Glomerular endothelial cell (primary cell): ENCODE results near the gene CECR2. TPM values are rescaled to one million over a fixed set of nuclear protein-coding genes. Genes with fewer than 3 reads are reported as not detected.
"Not testable (repeated sequence)": the region's sequence is repeated elsewhere in the genome, so short reads cannot be mapped to it uniquely, and the experiment has no call there.

ENCODE experiments used
- DNase-seq: peaks from one replicate; pipeline ENCODE4 v3.0.0-alpha.2; 2011; ENCODE audit warnings: low read depth, low spot score; ENCODE audit errors: extremely low read depth
- total RNA-seq: library from RNA; depleted of rRNA; stranded (reverse); fragments of >200 nt; gene quantifications from 2 replicates; pipeline ENCODE4 v1.2.3, GENCODE V29; 2015

CECR2 gene
- total RNA-seq, 1 donor from 2014 or later, result 1.5 TPM

GRCh38 chr22:17493419-17493981 lies 124.2 kb downstream of the CECR2 start:
- no peak for DNase-seq

- no peak for DNase-seq
These were observed 127.6 kb downstream of the CECR2 start for GRCh38 chr22:17496841-17497240.

DNA sequence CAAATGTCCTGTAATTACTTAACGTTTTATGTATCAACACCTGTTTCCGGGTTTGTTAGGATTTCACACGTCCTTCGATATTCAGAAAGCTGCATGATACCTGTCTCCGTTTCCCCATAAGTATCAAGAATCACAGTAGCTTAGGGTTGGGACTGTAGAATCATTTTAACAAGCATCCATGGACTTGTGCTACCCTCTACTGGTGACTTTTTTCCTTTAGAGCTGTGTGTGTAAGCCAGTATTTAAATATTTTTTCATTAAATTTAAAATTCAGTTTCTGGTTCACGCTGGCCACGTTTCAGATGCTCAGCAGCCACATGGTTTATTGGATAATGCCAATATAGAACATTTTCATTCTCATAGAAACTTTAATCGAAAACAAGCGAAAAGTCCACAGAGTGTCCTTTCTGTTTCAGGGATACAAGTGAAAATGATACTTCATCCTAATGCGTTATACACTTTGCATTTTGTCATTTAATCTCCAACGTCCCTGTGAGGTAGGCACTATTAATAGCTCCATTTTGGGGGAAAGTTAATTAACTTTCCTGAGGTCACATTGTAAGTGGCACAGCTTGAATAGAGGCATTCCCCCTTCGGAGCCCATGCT lies 132.5 kb downstream of the CECR2 start:
- peak; percentile 68 for DNase-seq

DNA sequence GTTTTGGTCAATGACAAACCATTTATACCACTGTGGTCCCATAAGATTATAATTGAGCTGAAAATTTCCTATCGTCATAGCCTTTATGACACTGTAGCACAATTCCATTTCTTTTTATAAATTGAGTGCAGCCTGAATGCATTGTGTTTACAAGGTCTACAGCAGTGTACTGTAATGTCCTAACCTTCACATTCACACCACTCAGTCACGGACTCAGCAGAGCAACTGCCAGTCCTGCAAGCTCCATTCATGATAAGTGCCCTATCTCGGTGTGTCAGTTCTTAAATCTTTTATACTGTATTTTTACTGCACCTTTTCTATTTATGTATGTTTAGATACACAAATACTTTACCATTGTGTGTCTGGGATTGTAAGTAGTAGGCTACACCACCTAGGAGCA lies 138.8 kb downstream of the CECR2 start:
- DNase-seq, result no peak

DNA sequence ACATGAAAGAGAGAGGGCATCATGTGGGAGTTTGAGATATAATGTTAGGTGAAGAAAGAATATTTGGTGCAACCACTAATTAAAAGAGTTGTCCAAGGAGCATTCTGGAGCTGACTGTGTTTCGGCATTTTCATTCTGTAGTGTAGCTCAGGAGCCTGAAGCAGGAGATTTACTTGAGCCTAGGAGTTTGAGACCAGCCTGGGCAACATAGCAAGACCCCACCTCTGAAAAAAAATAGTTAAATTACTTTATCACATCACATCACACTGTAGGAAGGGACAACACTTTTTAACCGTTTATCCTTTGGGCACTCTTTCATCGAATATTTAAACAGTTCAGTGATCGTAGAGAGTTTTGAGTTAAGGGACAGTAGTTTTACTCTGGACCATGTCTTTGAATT lies 143.7 kb downstream of the CECR2 start:
- DNase-seq, result no peak

GRCh38 chr22:17513612-17514011 lies 144.4 kb downstream of the CECR2 start:
- DNase-seq, result no peak

GRCh38 chr22:17514084-17514483 lies 144.8 kb downstream of the CECR2 start:
- DNase-seq, result no peak

DNA sequence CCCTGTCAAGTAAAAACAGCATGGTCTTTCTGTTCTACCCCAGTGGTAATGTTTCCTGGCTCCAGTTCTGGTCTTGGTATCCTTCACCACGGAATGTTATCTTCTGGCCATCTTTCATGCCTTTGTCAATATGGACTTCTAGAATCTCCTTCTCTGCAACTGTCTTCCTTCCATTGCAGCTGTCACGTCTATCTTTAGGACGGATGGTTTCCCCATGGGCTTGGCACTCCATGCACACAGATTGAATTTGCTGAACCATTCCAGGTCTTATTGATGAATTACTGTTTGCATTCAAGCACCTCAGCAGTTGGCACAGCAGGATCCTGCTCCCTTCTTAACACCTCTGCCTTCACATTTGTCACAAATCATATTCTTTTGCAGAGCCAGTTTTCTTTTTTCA lies 149.1 kb downstream of the CECR2 start:
- no peak for DNase-seq

DNA sequence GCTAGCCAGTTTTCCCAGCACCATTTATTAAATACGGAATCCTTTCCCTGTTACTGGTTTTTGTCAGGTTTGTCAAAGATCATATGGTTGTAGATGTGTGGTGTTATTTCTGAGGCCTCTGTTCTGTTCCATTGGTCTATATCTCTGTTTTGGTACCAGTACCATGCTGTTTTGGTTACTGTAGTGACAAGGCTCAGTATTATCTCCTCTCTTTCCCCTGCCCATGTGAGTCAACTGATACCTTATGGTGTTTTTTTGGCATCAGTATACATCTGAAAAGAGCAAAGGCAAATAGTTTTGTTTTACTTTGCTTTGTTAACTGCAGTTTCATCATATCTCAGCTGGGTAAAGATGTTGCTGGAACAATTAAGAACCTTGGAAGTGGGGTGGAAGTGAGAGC lies 152.7 kb downstream of the CECR2 start:
- not testable (repeated sequence) for DNase-seq

DNA sequence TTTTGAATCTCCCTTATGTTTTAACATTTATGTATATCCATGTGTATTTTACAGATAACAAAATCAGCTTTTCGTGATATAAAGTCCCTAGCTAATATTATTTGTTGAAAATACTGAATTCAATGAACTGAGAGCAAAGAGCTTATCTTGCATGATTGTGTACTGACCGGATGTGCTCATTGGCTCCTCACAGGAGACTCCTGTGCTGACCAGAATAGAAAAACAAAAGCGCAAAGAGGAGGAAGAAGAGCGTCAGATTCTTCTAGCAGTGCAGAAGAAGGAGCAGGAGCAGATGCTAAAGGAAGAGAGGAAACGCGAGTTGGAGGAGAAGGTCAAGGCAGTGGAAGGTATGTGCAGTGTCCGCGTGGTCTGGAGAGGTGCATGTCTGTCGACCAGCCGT lies 154.7 kb downstream of the CECR2 start:
- DNase-seq, result no peak

- DNase-seq, result no peak
These were observed 167.0 kb downstream of the CECR2 start for GRCh38 chr22:17536269-17536668.

GRCh38 chr22:17537155-17537554 lies 167.9 kb downstream of the CECR2 start:
- DNase-seq, result no peak

DNA sequence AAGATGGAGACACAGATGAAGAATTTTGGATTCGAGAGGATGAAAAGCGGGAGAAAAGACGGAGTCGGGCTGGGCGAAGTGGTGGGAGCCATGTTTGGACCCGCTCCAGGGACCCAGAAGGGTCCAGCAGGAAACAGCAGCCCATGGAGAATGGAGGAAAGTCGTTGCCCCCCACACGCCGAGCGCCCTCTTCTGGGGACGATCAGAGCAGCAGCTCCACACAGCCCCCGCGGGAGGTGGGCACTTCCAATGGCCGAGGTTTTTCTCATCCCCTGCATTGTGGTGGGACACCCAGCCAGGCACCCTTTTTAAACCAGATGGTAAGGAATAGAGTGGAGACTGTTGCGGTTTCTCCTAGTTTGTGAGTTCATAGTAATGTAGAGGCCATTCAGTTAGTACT lies 171.2 kb downstream of the CECR2 start:
- DNase-seq, result no peak

DNA sequence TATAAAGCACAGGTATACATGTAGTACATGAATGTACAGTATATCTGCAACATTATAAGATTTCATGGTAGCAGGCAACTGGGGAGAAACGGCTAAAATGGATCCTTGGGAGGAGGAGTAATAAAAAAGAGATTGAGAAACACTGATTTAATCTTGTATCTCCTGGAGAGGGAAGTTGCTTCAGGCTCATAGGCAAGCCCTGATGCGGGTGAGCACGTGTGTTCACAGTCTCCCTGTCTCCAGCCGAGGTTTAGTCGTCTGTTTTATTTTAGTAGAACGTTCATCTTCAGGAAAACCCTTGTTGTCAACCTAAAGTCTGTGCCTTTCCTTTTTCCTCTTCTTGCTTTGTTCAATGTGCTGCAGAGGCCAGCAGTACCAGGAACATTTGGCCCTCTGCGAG lies 172.2 kb downstream of the CECR2 start:
- DNase-seq, result no peak

GRCh38 chr22:17542452-17542851 lies 173.2 kb downstream of the CECR2 start:
- no peak for DNase-seq

GRCh38 chr22:17548010-17548755 lies 178.9 kb downstream of the CECR2 start:
- DNase-seq, result no peak

GRCh38 chr22:17548756-17549035 lies 179.4 kb downstream of the CECR2 start:
- DNase-seq, result no peak

- DNase-seq, result no peak
These were observed 179.9 kb downstream of the CECR2 start for GRCh38 chr22:17549183-17549582.

- DNase-seq, result no peak
These were observed 180.4 kb downstream of the CECR2 start for GRCh38 chr22:17549655-17550054.

DNA sequence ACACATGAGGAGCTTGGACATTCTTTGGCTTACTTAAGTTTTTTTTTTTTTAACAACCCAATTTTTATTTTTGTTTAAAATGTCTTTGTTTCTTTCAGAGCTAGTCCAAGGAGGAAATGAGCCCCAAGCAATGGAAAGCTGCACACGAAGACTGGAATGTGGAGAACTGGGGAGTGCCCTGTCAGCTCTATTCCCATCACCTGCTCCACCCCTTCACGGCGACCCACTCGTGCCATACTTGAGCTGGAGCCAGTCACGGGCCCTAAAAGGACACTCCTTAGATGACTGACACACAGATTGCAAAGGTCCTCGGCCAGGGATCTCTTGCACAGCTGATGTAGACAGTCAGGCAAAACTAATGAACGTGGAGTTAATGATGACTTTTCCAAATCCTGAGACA lies 183.5 kb downstream of the CECR2 start:
- DNase-seq, result no peak

DNA sequence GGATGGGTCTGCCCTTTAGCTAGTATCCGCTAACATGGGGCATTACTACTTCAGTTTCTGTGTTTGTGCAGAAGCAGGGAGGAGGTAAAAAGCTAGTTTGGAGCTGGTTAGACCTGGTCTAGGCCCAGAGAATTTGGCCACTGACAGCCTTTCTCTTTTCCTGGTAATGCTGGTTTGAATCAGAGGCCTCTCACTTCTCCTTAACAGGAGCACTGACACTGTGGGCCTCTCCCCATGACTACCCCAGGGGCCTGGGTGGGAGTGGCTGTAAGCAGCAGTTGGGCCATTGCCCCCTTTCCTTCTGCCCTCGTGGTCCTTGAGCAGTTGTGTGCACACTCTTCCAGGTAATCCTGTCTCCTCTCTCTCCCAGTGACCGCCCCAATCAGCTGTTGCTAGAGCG lies 185.6 kb downstream of the CECR2 start:
- DNase-seq, result no peak

DNA sequence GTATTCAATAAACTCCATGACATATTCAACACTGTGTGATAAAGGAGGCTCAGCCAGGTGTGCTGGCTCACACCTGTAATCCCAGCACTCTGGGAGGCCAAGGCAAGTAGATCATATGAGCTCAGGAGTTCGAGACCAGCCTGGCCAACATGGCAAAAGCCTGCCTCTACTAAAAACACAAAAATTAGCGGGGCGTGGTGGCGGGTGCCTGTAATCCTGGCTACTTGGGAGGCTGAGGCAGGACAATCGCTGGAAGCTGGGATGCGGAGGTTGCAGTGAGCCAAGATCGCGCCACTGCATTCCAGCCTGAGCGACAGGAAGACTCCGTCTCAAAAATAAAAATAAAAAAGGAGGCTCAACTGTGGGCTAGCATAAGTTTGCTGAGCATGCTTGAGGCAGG lies 189.9 kb downstream of the CECR2 start:
- no peak for DNase-seq
